Suppressor macrophage treated with lipopolysaccharide for 4 hours (primary cell): ENCODE results near the gene FOXN1.
"Not testable (repeated sequence)": the region's sequence is repeated elsewhere in the genome, so short reads cannot be mapped to it uniquely, and the experiment has no call there.

Experiments used
- DNase-seq: peaks from one replicate; pipeline ENCODE4 v3.0.0-alpha.2; 2020

Gene FOXN1

DNA sequence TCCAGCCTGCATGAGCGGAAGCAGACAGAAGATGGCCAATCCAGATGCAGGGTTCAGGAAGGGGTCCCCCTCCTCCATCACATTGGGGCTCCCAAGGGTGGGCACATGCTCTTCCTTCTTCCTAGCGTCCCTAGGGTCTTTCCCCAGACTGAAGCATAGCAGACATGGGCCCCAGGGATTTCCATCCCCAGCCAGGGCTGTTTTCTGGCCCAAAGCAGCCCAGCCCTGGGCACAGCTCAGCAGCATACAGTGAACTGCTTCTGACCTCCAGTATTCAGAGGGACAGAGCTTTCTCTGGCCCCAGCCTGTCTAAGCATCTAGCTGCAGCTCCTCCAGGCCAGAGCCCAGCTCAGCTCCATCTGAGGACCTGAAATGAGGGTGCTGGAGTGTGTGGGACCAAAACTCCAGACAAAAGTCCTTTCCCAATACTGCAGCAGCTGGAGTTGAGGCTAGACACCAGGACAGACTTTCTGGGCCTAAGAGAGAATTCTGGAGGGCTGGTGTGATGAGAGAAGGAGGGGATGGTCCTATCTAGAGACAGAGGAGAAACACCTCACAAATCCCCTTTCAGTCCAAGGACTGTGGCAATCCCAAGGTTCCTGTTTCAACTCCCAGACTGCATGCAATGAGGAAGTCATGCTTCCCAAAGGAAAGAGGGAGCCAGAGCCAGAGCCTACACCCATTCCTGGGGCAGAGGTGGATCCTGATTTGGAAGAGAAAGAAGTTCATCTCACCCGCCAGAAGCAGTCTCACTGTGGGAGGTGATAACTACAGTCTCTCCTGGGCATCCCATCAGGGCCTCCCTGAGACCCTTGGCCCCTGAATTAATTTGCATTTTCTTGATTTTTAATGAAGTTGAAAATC lies 4.5 kb upstream of the FOXN1 start:
- no peak for DNase-seq

DNA sequence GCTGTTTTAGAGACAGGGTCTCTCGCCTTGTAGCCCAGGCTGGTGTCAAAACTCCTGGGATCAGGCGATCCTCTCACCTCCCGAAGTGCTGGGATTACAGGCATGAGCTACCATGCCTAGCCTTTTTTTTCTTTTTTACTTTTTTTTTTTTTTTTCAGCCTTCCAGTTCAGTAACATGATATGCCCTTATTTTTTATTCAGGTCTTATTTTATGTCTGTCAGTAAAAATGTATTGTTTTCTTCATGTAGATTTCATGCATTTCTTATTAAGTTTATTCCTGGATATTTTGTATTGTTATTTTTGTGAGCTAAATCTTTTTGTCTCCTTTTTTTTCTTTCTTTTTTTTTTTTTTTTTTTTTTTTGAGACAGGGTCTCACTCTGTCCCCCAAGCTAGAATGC lies 2.7 kb upstream of the FOXN1 start:
- no peak for DNase-seq

DNA sequence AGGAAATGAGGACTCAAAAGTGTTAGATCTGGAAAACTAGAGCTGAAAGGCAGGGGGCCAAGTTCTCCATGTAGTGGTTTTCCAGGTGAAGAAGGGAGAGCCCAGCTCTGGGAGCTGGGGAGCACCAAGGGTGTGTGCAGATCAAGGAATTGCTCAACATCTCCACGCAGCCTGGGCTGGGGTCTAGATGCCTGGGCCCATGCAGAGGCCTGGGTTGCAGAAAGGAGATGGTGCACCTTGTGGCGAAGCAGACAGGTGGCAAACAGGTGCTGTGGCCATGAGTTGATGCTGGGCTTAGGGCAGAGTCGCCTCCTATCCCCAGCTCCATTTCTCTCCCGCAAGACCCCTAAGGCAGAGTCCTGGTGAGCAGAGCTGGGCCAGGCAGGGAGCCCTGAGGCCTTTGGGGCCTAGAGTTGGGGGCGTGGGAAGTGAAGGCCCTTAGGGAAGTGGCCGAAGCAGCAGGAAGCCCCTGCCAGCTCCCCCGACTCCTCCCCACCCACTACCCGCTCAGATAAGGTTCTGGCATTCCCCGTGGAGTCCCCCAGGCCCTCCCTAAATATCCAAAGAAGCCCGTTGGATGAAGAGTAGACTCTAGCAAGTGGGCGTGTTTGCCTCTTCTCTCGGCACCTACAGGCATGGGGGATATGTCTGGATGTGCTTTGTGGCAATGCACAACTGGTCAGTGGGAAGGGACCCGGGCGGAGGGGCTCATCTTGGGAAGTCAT lies 777 bp downstream of the FOXN1 start:
- DNase-seq, result no peak

DNA sequence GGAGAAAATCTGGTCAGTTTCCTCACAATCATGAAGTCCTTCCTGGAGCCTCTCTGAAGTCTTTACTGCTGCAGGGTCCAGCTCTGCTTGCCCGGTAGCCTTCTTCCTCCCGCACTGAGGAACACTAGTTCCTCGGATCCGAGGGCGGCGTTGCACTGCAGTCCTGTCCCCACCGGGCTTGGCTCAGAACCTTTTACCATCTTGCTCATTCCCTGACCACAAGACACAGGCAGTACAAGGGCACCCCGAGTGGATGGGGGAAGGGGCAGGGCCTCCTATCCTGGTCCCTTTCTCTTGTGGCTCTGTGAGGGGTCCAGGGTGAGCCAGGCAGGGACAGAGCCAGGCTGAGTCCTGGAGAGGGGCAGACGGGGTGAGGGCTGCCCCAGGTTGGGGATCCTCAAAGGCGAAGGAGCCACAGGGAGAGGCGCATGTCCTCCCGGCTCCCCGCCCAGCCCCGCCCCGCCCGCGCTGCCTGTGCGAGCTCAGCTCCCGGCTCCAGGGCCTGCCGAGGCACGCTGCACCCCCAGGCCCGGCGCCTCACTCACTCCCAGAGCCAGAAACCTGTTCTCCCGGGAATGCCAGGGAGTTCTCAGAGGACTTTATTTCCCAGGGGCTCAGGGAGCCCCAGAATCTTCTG lies 1.5 kb downstream of the FOXN1 start:
- no peak for DNase-seq

DNA sequence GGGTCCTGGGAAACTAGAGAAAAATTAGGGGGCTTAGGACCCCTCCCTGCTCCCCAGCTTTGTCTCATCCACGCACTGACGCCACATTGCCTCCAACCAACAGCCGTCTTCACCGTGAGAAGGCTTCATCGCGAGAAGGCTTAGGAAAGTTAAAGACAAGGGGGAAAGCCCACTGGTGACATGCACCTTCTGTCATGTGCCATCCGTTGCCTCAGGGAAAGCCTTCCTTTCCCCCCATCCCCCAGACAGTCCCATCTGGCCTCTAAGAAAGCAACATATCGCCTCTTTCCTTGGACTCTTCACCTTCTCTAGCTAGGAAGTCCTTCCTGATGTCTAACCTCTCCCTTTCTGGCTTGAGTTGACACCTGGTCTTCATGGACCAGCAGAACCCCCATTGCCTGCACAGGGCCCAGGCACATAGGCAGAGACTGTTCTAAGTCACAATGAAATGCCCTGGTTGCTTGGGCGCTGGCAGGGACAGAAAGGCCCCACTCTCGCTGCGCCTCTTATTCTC lies 2.1 kb downstream of the FOXN1 start:
- no peak for DNase-seq

DNA sequence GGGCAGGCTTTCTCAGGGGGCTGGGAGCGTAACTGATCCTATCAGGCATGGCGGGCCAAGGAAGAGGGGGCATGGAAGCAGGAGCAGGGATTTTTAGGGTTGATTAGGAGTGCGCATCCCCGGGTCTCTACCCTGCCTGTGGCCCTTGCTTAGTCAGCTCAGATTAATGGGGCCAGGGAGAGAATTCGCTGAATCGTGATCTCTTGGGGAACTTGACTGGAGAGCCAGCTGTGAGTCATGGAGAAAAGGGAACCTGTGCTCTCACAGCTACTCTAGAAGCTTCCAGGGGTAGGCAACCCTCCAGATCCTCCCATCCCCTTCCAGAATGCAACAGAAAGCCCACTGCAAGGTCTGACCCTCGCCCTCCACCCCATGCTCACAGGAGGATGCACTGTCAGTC lies 3.6 kb downstream of the FOXN1 start:
- peak; percentile 81 for DNase-seq

DNA sequence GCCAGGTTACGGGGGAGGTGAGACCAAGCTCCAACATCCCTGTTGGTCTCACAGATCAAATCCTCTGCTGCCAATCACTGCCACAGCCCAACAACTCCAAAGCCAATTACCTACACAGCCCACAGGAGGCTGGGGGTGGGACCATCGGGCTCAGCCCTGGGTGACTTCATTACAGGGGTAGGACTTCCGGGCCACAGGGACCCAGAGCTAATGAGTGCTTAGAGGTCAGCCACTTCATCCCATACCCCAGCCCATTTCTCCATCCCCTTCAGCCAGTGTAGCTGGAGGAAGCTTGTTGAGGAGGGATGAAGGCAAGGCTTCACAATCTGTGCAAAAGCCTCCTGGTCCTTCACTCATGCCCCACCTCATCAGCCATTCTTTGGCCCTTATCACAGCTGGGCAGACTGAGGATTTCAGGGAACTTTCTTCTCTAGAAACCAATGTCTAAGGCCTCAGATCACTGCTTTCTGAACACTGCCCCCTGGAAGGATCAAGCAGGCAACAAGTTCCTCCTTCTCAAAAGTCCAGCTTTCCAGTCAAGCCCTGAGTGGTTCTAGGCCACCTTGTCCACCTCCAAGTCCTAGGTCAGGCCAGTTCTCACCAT lies 5.8 kb downstream of the FOXN1 start:
- no peak for DNase-seq

DNA sequence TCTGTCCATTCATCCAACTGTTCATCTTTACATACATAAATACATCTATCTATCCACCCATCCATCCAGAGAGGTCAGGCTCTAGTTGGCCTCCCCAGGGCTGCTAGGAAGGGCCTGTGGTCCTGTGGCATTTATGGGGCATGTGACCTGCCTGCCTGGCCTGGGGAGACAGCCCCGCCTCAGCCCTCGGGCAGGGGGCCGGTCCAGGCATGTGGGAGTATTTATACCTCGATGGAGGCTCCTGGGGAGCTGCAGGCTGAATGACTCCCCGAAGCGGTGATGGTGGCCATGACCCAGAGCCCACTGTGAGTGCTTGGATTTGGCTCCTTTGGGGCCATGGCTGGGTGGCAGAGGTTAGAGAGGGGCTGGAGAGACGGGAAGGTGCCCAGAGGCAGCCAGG lies 7.3 kb downstream of the FOXN1 start:
- DNase-seq, result no peak

DNA sequence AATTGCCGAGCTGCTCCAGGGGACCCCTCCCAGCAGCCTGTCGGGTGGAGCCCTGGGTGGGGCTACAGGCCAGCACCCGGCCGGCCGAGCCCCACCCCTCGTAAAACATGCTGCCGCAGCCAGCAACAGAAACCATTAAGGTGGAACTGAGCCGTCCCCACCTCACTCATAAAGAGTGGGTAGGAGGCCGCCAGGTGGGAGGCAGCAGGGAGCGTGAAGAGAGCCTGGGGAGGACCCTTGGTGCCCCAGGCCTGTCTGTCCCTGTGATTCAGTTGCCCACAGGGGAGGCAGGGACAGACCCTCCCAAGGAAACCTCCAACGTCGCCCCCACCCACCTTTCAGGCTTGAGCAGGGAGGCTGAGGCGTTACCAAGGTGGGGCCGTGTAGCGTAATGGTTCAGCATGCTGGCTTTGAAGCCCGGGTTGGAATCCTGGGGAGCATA lies 8.4 kb downstream of the FOXN1 start:
- DNase-seq, result no peak

DNA sequence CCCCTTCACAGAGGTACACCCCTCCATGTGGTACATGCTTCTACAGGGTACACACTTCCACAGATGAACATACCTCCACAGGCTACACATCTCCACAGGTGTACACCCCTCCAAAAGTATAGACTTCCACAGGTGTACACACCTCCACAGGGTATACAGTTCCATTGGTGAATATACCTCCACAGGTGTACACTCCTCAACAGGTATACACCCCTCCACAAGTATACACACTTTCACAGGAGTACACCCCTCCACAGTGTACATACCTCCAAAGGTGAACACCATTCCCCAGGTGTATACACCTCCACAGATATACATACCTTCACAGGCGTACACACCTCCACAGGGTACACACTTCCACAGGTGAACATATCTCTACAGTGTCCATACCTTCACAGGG lies 9.4 kb downstream of the FOXN1 start:
- no peak for DNase-seq

DNA sequence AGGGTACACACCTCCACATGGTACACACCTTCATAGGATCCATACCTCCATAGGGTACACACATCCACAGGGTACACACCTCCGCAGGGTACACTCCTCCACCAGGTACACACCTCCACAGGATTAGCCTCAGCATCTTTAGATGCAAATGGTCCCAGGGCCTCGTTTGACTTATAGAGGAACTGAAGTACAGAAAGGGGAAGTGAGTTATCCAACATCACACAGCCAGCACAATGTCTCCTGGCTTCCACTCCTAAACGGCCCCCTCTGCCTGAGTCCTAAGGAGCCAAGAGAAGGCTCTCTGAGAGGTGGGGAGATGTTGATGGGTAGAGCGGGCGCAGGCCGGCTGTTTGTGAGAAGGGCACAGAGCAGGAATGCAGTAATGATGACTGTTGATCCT lies 12.0 kb downstream of the FOXN1 start:
- peak; percentile 63 for DNase-seq

DNA sequence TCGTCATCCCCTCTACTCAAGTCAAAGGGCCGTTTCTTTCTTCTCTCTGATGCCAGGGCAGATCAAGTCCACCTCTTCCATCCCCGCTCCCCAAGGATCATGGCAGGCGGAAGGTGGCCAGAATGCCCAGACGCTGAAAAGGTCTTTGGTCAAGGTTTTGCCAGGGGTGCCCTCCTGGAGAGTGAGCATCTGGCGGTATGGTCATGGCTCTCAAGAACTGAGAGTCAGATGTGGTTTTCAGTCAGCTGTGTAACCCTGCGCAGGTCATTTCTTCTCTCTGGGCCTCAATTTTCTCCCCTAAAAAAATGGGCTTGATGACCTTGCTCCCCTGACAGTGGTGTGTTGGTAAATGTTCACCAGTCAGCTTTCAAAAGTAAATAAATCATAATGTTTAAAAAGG lies 12.4 kb downstream of the FOXN1 start:
- no peak for DNase-seq

DNA sequence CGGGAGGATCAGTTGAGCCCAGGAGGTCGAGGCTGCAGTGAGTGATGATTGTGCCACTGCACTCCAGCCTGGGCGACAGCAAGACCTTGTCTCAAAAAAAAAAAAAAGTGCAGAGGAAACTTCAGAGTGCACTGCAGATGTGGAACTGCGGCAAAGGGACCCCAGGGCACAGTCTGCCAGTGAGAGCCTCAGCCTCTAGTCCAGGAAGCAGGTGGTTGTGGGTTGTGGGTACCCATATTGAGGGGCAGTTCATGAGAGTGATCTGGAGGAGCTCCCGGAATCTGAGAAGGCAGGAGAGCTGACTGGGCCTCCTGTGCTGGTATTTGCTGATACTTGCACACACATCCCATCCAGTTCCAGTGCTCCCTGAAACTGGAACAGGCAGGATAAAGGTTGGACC lies 13.1 kb downstream of the FOXN1 start:
- no peak for DNase-seq

DNA sequence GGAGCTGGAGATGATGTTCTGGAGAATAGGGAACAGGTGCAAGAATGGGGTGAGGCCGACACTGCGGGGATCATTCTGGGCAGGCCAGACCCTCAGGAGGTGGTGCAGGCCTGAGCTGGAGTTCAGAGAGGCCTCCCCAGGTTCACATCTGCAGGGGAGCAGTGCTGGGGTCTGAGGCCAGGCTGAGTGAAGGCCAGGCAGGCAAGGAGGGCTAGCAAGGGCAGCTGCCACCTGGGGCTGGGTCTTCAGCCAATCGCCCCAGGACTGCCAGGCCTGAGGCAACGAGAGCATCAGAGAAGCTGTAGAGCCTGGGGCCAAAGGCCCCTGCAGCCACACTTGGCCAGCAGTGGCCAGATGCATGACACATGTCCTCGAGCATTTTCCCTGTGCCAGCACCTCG lies 14.5 kb downstream of the FOXN1 start:
- DNase-seq, result no peak

DNA sequence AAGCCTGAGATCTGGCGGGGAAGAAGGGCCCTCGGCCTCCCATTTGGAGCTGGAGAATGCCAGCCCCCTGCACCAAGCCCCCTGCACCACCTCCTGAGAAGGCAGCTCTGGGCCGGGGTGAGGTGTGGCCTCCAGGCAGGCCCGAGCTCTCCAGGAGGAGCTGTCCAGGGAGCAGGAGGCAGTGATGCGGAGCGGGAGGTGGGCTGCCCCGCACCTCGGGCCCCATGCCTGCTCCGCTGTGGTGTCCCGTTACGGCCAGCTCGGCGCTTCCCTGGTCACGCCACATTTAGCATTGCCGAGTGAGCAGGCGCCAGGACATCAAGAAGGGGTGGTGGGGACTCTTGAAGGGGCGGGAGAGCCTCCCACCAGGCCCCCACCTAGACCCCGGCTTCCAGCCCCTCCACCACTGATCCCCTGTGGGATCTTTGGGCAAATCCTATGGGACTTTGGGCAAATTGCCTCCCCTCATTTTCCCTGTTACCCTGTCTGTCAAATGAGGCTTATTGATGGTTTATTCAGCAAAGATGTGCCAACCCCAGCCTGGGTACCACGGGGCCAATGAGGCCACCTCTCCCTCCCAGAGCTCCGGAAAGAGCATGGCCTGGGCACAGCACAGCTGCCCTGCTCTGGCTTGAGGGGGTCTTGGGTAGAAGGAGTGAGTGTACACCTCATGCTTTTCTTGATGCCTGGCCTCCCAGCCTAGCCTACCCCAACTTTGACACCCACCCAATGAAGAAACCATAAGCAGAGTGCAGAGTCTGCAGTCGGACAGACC lies 15.3 kb downstream of the FOXN1 start:
- DNase-seq, result no peak

DNA sequence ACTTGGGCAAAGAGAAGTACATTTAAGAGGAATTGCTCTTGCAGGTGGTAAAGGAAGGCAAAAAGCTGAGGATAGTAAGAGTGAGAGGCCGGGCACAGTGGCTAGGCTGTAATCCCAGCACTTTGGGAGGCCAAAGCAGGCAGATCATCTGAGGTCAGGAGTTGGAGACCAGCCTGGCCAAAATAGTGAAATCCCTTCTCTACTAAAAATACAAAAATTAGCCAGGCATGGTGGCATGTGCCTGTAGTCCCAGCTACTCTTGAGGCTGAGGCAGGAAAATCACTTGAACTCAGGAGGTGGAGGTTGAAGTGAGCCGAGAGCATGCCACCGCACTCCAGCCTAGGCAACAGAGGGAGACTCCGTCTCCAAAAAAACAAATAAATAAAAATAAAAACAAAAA lies 16.1 kb downstream of the FOXN1 start:
- DNase-seq, result not testable (repeated sequence)

DNA sequence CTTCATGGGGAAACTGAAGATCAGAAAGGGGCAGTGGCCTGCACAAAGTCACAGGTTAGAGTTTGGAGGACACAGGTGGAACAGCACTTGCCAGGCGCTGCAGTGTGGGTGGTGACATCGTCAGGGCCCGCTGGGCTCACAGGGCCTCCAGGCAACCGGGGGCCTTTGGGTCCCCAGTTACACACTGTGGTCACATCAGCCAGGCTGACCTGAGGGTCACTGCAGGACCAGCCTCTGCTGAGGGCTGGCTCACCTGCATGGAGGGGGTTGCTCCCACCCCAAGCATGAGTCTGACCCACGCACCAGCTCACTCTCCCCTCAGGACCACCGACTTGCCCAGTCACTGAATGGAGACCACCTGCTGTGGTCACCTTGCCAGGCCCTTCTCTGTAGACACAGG lies 17.0 kb downstream of the FOXN1 start:
- DNase-seq, result no peak

DNA sequence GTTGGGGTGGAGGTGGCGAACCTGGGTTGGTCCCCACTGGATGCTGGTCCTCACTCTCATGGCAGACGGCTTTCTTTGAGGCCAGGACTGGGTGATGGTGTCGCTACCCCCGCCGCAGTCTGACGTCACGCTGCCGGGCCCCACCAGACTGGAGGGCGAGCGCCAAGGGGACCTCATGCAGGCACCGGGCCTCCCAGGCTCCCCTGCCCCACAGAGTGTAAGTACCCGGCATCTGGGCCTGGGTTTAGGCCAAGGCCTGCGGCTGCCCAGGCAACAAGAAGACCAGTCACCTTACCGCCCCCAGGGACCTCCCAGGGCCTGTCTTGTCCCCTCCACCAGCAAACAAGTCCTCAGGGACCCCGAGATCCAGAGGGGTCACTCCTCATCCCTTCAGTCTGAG lies 17.7 kb downstream of the FOXN1 start:
- DNase-seq, result no peak

DNA sequence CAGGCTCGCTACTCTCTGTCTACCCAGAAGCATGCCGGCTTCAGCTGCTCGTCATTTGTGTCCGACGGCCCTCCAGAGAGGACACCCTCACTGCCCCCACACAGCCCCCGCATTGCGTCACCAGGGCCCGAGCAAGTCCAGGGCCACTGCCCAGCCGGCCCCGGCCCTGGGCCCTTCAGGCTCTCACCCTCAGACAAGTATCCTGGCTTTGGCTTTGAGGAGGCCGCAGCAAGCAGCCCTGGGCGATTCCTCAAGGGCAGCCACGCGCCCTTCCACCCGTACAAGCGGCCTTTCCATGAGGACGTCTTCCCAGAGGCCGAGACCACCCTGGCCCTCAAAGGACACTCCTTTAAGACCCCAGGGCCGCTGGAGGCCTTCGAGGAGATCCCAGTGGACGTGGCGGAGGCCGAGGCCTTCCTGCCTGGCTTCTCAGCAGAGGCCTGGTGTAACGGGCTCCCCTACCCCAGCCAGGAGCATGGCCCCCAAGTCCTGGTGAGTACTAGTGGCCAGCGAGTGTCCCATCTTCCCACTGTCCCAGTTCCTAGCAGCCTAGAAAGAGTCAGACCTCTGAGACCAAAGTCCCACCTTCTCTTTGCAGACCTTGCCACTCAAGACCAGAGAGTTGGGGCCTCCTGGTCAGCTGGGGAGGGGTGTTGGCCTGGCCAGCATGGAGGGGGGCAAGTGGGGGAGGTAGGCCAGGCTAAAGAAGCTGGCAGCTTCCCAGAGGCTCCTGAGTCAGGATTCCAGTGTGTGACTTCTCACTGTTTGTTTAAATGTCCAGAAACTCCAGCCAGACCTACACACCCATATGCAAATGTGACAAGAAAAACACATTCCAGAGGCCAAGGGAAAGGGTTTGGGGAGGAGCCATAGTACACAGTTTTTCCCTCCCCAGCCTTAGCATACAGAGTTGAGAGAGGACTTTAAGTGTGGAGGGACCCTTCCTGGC lies 18.6 kb downstream of the FOXN1 start:
- no peak for DNase-seq

DNA sequence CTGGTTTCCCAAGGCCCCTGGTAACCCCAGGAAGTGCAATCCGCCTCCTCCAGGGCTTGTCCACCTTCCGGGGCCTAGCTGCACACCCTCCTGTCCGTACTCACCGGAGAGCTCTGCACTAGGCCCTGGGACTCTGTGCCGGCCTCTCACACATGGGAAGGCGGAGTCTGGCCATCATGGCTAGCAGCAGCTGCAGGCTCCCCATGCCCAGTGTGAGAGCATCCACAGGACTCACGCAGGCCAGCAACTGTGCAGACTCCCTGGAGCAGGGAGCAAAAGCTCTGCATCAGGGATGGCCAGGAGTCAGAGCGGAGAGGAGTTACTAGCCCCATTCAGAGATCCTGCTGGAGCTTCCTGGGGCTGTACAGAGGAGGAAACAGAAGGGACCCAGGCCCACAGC lies 20.2 kb downstream of the FOXN1 start:
- DNase-seq, result no peak

DNA sequence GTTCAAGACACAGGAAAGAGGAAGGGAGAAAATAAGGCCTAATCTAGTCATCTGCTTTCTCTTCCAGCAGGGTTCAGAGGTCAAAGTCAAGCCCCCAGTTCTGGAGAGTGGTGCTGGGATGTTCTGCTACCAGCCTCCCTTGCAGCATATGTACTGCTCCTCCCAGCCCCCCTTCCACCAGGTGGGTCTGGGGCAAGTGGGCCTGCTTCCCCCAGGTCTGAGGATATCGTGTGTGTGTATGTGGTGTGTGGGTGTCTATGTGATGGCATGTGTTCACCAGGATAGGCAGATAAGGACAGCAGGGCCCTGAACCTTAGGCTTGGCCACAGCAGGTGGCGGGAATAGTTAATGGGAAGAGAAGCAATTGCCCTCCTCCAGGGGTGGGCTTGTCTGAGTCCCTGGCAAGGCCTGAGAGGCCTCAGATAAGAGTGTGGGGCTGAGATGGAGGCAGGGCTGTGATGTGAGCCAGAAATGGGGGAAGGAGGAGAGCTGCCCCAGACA lies 21.1 kb downstream of the FOXN1 start:
- no peak for DNase-seq
